HepG2 (cell line): Measurements from ENCODE around the gene ELMO2. TPM values are rescaled to one million over a fixed set of nuclear protein-coding genes. Genes with fewer than 3 reads are reported as not detected.

Experiments
- ARID2 ChIP-seq: sonication (generic); formaldehyde crosslinking; IDR thresholded peaks from 2 replicates; pipeline ENCODE4 v1.8.1; 2022; ENCODE audit warnings: mild to moderate bottlenecking, missing genetic modification reagents, borderline replicate concordance
- ATF1 ChIP-seq: IDR thresholded peaks from 2 replicates; pipeline ENCODE4 v1.6.1; 2016; ENCODE audit warnings: mild to moderate bottlenecking, control low read depth
- EZH2 ChIP-seq: conservative IDR thresholded peaks from 2 replicates; pipeline ENCODE4 v1.6.1; 2012; ENCODE audit warnings: mild to moderate bottlenecking, low read depth, low read length, moderate library complexity
- HDAC1 ChIP-seq: sonication (generic); formaldehyde crosslinking; IDR thresholded peaks from 2 replicates; pipeline ENCODE4 v1.5.1; 2020; ENCODE audit warnings: mild to moderate bottlenecking, missing genetic modification reagents
- MIXL1 ChIP-seq: IDR thresholded peaks from 2 replicates; pipeline ENCODE4 v1.6.1; 2016
- RBM22 ChIP-seq: fragments of 200-400 bp; formaldehyde crosslinking; optimal IDR thresholded peaks from 2 replicates; pipeline ENCODE3; 2017; ENCODE audit warnings: mild to moderate bottlenecking, low read length, moderate library complexity
- RNF2 ChIP-seq: fragments of 450-650 bp; conservative IDR thresholded peaks from 2 replicates; pipeline ENCODE4 v1.6.1; 2016; ENCODE audit warnings: low read depth
- SMAD3 ChIP-seq: sonication (generic); formaldehyde crosslinking; IDR thresholded peaks from 2 replicates; pipeline ENCODE4 v1.4.0; 2020; ENCODE audit warnings: missing genetic modification reagents
- TBX2 ChIP-seq: sonication (generic); formaldehyde crosslinking; IDR thresholded peaks from 2 replicates; pipeline ENCODE4 v1.5.0; 2020; ENCODE audit warnings: missing genetic modification reagents, mild to moderate bottlenecking, borderline replicate concordance
- ZFYVE20 ChIP-seq: sonication (generic); formaldehyde crosslinking; IDR thresholded peaks from 2 replicates; pipeline ENCODE4 v1.8.0; 2023; ENCODE audit warnings: low read depth, mild to moderate bottlenecking, moderate library complexity, missing genetic modification reagents, borderline replicate concordance
- ZIK1 ChIP-seq: sonication (generic); formaldehyde crosslinking; IDR thresholded peaks from 2 replicates; pipeline ENCODE4 v1.5.0; 2020; ENCODE audit warnings: mild to moderate bottlenecking, low read depth, missing genetic modification reagents, borderline replicate concordance
- ZNF350 ChIP-seq: sonication (generic); formaldehyde crosslinking; IDR thresholded peaks from 2 replicates; pipeline ENCODE4 v1.4.0; 2020; ENCODE audit warnings: mild to moderate bottlenecking, low read depth, missing genetic modification reagents, borderline replicate concordance
- ZNF572 ChIP-seq: sonication (generic); formaldehyde crosslinking; IDR thresholded peaks from 2 replicates; pipeline ENCODE4 v1.5.1; 2020; ENCODE audit warnings: mild to moderate bottlenecking, missing genetic modification reagents
- ZNF749 ChIP-seq: sonication (generic); formaldehyde crosslinking; IDR thresholded peaks from 2 replicates; pipeline ENCODE4 v1.8.0; 2022; ENCODE audit warnings: mild to moderate bottlenecking, missing genetic modification reagents, moderate library complexity, borderline replicate concordance
- ZNF75D ChIP-seq: sonication (generic); formaldehyde crosslinking; IDR thresholded peaks from 2 replicates; pipeline ENCODE4 v1.8.1; 2023; ENCODE audit warnings: missing genetic modification reagents, mild to moderate bottlenecking, borderline replicate concordance
- polyA plus RNA-seq, 8 experiments: library from polyadenylated mRNA; depleted of rRNA in 3 of 8; stranded (reverse) in 7 of 8; unstranded in 1 of 8; fragments of >200 nt; fragmentation: Illumina TruSeq in 4 of 8; extraction: Trizol in 4 of 8; gene quantifications; 2 replicates each; pipeline versions ENCODE4 v1.2.1 to v1.2.3, GENCODE V29; 2011 to 2016; ENCODE audit warnings: low read depth in 4 of 8, missing spikeins in 1 of 8, mixed read lengths in 1 of 8; ENCODE audit not compliant: insufficient read depth in 1 of 8
- total RNA-seq, 5 experiments: library from RNA; depleted of rRNA; stranded (reverse); fragments of >200 nt; fragmentation: Illumina TruSeq; extraction: Trizol; gene quantifications; 2 replicates each; pipeline ENCODE4 v1.2.3, GENCODE V29; 2016; ENCODE audit warnings: low read depth in 1 of 5
- TF ChIP-seq, protein P1 (sequence below): IDR thresholded peaks from 2 replicates; pipeline ENCODE4 v1.6.1; 2016; ENCODE audit warnings: missing compliant biosample characterization, missing genetic modification reagents, borderline replicate concordance
- TF ChIP-seq, protein P2 (sequence below): IDR thresholded peaks from 2 replicates; pipeline ENCODE4 v1.6.1; 2016; ENCODE audit warnings: control low read depth
- TF ChIP-seq, protein P3 (sequence below): sonication (generic); formaldehyde crosslinking; IDR thresholded peaks from 2 replicates; pipeline ENCODE4 v1.8.1; 2022; ENCODE audit warnings: mild to moderate bottlenecking, missing genetic modification reagents
- TF ChIP-seq, protein P4 (sequence below): sonication (generic); formaldehyde crosslinking; IDR thresholded peaks from 2 replicates; pipeline ENCODE4 v1.9.0; 2022; ENCODE audit warnings: low read depth, missing genetic modification reagents
- TF ChIP-seq, protein P5 (sequence below): sonication (generic); formaldehyde crosslinking; conservative IDR thresholded peaks from 2 replicates; pipeline ENCODE4 v1.4.0; 2020; ENCODE audit warnings: mild to moderate bottlenecking, missing genetic modification reagents, moderate library complexity

The ELMO2 gene
- total and polyA plus RNA-seq, 2 of the 13 experiments (the other 11 are each of a cell fraction or from before 2014, with no cell fraction given) = 30.6 to 35.7 TPM

DNA sequence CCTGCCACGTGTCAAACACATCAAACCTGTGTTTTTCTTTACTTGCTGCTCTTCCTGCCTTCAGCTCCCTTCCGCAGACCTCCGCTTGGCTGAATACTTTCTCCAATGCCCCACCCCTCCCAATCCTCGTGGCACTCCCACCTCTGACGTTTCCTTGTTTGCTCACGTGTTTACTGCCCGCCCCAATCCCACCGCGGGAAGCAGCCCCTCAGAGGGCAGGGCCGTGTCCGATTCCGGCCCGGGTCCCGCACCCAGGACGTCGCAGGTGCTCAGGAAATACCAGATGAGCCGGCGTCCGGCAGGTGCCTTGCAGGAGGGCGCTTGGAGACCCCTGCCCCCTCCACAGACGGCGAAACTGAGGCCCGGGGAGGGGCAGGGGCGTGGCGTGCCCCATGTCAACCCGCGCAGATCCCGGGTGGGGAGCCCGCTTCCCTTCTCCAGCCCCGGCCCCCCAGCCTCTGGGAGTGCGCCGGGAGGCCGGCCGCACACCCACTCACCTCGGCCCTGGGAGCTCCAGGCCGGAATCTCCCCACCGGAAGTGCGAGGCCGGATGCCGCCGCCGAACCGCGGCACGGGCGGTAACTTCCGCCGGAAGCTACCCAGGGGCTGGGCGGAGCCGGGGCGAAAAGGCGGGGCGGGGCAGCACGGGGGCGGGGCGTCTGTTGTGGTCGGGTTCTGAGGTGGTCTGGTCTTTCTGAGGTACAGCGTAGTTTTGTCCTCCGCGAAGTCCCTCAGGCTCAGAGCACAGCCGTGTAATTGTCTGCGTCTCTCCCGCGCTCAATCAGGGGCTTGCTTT lies 42.3 kb downstream of the ELMO2 start (continued):
- TF ChIP-seq ZIK1 (peak; percentile 95), ZFYVE20 (CRISPR knock-in tag) (0 out of 2 replicates have a peak, but pooled peaks have one; percentile 81), TBX2 (CRISPR knock-in tag) (peak; percentile 95), HDAC1 (CRISPR knock-in tag) (peak; percentile 100), ZNF75D (no peak), RNF2 (no peak; the same call in 1 of the 2 replicates), RBM22 (peak; percentile 78), EZH2 (no peak), ARID2 (CRISPR knock-in tag) (peak; percentile 85; the same call in 1 of the 2 replicates), ATF1 (CRISPR knock-in tag) (peak; percentile 81), MIXL1 (CRISPR knock-in tag) (peak; percentile 67; the same call in 1 of the 2 replicates), ZNF350 (CRISPR knock-in tag) (peak; percentile 99), SMAD3 (CRISPR knock-in tag) (peak; percentile 80; the same call in 1 of the 2 replicates), ZNF572 (CRISPR knock-in tag) (no peak; the same call in 1 of the 2 replicates), ZNF749 (0 out of 2 replicates have a peak, but pooled peaks have one; percentile 57)
- TF ChIP-seq, protein P1, sequence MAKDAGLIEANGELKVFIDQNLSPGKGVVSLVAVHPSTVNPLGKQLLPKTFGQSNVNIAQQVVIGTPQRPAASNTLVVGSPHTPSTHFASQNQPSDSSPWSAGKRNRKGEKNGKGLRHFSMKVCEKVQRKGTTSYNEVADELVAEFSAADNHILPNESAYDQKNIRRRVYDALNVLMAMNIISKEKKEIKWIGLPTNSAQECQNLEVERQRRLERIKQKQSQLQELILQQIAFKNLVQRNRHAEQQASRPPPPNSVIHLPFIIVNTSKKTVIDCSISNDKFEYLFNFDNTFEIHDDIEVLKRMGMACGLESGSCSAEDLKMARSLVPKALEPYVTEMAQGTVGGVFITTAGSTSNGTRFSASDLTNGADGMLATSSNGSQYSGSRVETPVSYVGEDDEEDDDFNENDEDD = peak; percentile 72
- TF ChIP-seq, protein P2, sequence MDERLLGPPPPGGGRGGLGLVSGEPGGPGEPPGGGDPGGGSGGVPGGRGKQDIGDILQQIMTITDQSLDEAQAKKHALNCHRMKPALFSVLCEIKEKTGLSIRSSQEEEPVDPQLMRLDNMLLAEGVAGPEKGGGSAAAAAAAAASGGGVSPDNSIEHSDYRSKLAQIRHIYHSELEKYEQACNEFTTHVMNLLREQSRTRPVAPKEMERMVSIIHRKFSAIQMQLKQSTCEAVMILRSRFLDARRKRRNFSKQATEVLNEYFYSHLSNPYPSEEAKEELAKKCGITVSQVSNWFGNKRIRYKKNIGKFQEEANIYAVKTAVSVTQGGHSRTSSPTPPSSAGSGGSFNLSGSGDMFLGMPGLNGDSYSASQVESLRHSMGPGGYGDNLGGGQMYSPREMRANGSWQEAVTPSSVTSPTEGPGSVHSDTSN (CRISPR knock-in tag) = no peak
- TF ChIP-seq, protein P3, sequence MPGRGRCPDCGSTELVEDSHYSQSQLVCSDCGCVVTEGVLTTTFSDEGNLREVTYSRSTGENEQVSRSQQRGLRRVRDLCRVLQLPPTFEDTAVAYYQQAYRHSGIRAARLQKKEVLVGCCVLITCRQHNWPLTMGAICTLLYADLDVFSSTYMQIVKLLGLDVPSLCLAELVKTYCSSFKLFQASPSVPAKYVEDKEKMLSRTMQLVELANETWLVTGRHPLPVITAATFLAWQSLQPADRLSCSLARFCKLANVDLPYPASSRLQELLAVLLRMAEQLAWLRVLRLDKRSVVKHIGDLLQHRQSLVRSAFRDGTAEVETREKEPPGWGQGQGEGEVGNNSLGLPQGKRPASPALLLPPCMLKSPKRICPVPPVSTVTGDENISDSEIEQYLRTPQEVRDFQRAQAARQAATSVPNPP = peak; percentile 95; the same call in 1 of the 2 replicates
- TF ChIP-seq, protein P4, sequence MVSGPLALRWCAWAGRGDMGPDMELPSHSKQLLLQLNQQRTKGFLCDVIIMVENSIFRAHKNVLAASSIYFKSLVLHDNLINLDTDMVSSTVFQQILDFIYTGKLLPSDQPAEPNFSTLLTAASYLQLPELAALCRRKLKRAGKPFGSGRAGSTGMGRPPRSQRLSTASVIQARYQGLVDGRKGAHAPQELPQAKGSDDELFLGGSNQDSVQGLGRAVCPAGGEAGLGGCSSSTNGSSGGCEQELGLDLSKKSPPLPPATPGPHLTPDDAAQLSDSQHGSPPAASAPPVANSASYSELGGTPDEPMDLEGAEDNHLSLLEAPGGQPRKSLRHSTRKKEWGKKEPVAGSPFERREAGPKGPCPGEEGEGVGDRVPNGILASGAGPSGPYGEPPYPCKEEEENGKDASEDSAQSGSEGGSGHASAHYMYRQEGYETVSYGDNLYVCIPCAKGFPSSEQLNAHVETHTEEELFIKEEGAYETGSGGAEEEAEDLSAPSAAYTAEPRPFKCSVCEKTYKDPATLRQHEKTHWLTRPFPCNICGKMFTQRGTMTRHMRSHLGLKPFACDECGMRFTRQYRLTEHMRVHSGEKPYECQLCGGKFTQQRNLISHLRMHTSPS (CRISPR knock-in tag) = peak; percentile 48; the same call in 1 of the 2 replicates
- TF ChIP-seq, protein P5, sequence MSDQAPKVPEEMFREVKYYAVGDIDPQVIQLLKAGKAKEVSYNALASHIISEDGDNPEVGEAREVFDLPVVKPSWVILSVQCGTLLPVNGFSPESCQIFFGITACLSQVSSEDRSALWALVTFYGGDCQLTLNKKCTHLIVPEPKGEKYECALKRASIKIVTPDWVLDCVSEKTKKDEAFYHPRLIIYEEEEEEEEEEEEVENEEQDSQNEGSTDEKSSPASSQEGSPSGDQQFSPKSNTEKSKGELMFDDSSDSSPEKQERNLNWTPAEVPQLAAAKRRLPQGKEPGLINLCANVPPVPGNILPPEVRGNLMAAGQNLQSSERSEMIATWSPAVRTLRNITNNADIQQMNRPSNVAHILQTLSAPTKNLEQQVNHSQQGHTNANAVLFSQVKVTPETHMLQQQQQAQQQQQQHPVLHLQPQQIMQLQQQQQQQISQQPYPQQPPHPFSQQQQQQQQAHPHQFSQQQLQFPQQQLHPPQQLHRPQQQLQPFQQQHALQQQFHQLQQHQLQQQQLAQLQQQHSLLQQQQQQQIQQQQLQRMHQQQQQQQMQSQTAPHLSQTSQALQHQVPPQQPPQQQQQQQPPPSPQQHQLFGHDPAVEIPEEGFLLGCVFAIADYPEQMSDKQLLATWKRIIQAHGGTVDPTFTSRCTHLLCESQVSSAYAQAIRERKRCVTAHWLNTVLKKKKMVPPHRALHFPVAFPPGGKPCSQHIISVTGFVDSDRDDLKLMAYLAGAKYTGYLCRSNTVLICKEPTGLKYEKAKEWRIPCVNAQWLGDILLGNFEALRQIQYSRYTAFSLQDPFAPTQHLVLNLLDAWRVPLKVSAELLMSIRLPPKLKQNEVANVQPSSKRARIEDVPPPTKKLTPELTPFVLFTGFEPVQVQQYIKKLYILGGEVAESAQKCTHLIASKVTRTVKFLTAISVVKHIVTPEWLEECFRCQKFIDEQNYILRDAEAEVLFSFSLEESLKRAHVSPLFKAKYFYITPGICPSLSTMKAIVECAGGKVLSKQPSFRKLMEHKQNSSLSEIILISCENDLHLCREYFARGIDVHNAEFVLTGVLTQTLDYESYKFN (CRISPR knock-in tag) = peak; percentile 70
